ENCODE results near the gene FAM131A. TPM values are rescaled to one million over a fixed set of nuclear protein-coding genes. Genes with fewer than 3 reads are reported as not detected.

Gene FAM131A
- total RNA-seq: 13.5 TPM

GRCh38 chr3:184337399-184337714, at the start of gene FAM131A:
Gene FAM131A (plus strand): TSS chr3:184337600. CDS start chr3:184337631, 31 bp downstream.
- DNase-seq (ENCODE audit: low spot score): no peak

GRCh38 chr3:184289426-184289938, 47.9 kb upstream of the FAM131A start:
- DNase-seq (ENCODE audit: low spot score): no peak

- no peak for DNase-seq (ENCODE audit: low spot score)
Observed at GRCh38 chr3:184290331-184290730, 47.1 kb upstream of the FAM131A start.

GRCh38 chr3:184291044-184291737, 46.2 kb upstream of the FAM131A start:
- no peak for DNase-seq (ENCODE audit: low spot score)

GRCh38 chr3:184291738-184292445, 45.5 kb upstream of the FAM131A start:
- DNase-seq (ENCODE audit: low spot score): no peak

GRCh38 chr3:184295771-184296170, 41.6 kb upstream of the FAM131A start:
- no peak for DNase-seq (ENCODE audit: low spot score)

GRCh38 chr3:184296616-184297015, 40.8 kb upstream of the FAM131A start:
- DNase-seq (ENCODE audit: low spot score): no peak

GRCh38 chr3:184298759-184299487, 38.5 kb upstream of the FAM131A start, which contains the start of gene PSMD2:
Gene PSMD2 (plus strand): TSS chr3:184299241. CDS start chr3:184299267, 26 bp downstream.
- peak; percentile 98 for DNase-seq (ENCODE audit: low spot score)

GRCh38 chr3:184299488-184300377, 37.7 kb upstream of the FAM131A start:
- DNase-seq (ENCODE audit: low spot score): peak; percentile 62

GRCh38 chr3:184300378-184300720, 37.1 kb upstream of the FAM131A start:
- DNase-seq (ENCODE audit: low spot score): no peak

- DNase-seq (ENCODE audit: low spot score): no peak
Observed at GRCh38 chr3:184305577-184305976, 31.8 kb upstream of the FAM131A start.

- DNase-seq (ENCODE audit: low spot score): no peak
Observed at GRCh38 chr3:184306341-184306972, 30.9 kb upstream of the FAM131A start.

- DNase-seq (ENCODE audit: low spot score): no peak
Observed at GRCh38 chr3:184307915-184308314, 29.5 kb upstream of the FAM131A start.

GRCh38 chr3:184308744-184309143, 28.7 kb upstream of the FAM131A start:
- DNase-seq (ENCODE audit: low spot score): no peak

GRCh38 chr3:184311633-184312032, 25.8 kb upstream of the FAM131A start:
- no peak for DNase-seq (ENCODE audit: low spot score)

- peak; percentile 95 for DNase-seq (ENCODE audit: low spot score)
Observed at GRCh38 chr3:184314363-184314699, 23.1 kb upstream of the FAM131A start, which contains the start of gene EIF4G1. Gene EIF4G1 (plus strand): TSS chr3:184314606. CDS start chr3:184315797, 1,191 bp downstream.

- DNase-seq (ENCODE audit: low spot score): peak; percentile 88
Observed at GRCh38 chr3:184314700-184315542, 22.5 kb upstream of the FAM131A start.

- no peak for DNase-seq (ENCODE audit: low spot score)
Observed at GRCh38 chr3:184315543-184315867, 21.9 kb upstream of the FAM131A start.

- DNase-seq (ENCODE audit: low spot score): no peak
Observed at GRCh38 chr3:184315871-184316661, 21.3 kb upstream of the FAM131A start.

Measured in ureter (tissue), 1 donor.